IPS-NIHi7 (cell line): ENCODE results near the gene CXCL1.
"Not testable (repeated sequence)": the region's sequence is repeated elsewhere in the genome, so short reads cannot be mapped to it uniquely, and the experiment has no call there.

ENCODE experiments used
- DNase-seq: peaks from one replicate; pipeline ENCODE4 v3.0.0; 2012; ENCODE audit warnings: mixed read lengths; ENCODE audit errors: extremely low spot score

The CXCL1 gene

GRCh38 chr4:73875401-73875800 is 6.2 kb downstream of the CXCL1 start:
- no peak for DNase-seq

GRCh38 chr4:73883306-73883705 is 14.1 kb downstream of the CXCL1 start:
- DNase-seq = no peak

- DNase-seq = no peak
These were observed 16.5 kb downstream of the CXCL1 start for GRCh38 chr4:73885574-73886267.

GRCh38 chr4:73891326-73891725 is 22.1 kb downstream of the CXCL1 start:
- DNase-seq = no peak

- DNase-seq = no peak
These were observed 22.7 kb downstream of the CXCL1 start for GRCh38 chr4:73891739-73892405.

GRCh38 chr4:73892966-73893365 is 23.8 kb downstream of the CXCL1 start:
- no peak for DNase-seq

GRCh38 chr4:73894001-73894400 is 24.8 kb downstream of the CXCL1 start:
- no peak for DNase-seq

GRCh38 chr4:73895201-73896175 is 26.3 kb downstream of the CXCL1 start:
- no peak for DNase-seq

- DNase-seq = no peak
These were observed 27.2 kb downstream of the CXCL1 start for GRCh38 chr4:73896416-73896815.

GRCh38 chr4:73897380-73898136 is 28.4 kb downstream of the CXCL1 start:
- no peak for DNase-seq

- DNase-seq = not testable (repeated sequence)
These were observed 30.1 kb downstream of the CXCL1 start for GRCh38 chr4:73899338-73899737.

- DNase-seq = no peak
These were observed 31.8 kb downstream of the CXCL1 start for GRCh38 chr4:73901031-73901430.

GRCh38 chr4:73902038-73902637 is 32.9 kb downstream of the CXCL1 start:
- no peak for DNase-seq

- no peak for DNase-seq
These were observed 33.8 kb downstream of the CXCL1 start for GRCh38 chr4:73902817-73903547.

GRCh38 chr4:73904491-73904890 is 35.3 kb downstream of the CXCL1 start:
- no peak for DNase-seq

- DNase-seq = no peak
These were observed 39.8 kb downstream of the CXCL1 start for GRCh38 chr4:73908965-73909364.

GRCh38 chr4:73911746-73912145 is 42.6 kb downstream of the CXCL1 start:
- DNase-seq = no peak

GRCh38 chr4:73912191-73912590 is 43.0 kb downstream of the CXCL1 start:
- no peak for DNase-seq

GRCh38 chr4:73914071-73914470 is 44.9 kb downstream of the CXCL1 start:
- DNase-seq = no peak

- no peak for DNase-seq
These were observed 47.2 kb downstream of the CXCL1 start for GRCh38 chr4:73916172-73916925.
